ENCODE measurements around the gene QRICH1. TPM values are rescaled to one million over a fixed set of nuclear protein-coding genes. Genes with fewer than 3 reads are reported as not detected.

QRICH1 gene
- polyA plus RNA-seq, 1 of the 3 experiments (the other 2 are of a cell fraction): 58.5 TPM

DNA sequence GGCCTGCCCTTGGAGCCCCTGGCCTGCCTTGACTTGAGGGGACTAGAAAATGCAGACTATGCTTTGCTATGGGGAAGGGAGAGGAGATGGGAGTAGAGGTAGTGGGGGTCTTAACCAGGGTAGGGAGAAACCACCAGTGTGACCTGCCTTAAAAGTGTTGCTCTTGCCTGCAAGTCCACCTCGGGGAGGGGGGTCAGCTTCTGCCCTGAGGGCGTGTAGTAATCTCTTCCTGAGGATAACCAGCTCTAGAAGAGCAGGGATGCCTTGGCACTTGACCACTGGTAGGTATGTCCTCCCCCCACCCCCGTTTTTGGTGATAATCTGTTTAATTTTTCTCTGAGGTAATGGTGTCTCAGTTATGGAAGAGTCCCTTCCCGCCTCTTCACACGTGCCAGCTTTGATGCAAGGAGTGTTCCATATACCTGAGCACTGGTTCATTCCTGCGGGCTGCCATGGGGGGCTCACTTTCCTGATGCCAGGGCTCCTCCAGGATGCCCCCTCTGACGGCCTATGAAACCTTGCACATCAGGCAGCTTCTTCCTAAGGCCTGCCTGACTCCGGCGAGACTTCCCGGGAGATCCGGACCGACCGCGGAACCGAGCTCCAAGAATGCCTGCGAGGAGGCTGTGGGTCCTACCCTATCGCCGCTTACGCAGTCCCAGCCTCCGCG, 104.6 kb downstream of the QRICH1 start:
- WGBS (ENCODE audit: low lambda C conversion rate): 41% methylated on average over 9 of the region's 21 CpGs
- POLR2A ChIA-PET: interaction anchor here (1.0 to 2.1 kb wide), 3 partner anchors 9 to 40 kb away, joined by 3 to 17 read pairs (median 4); partner anchors contain the start of genes IMPDH2 and WDR6

DNA sequence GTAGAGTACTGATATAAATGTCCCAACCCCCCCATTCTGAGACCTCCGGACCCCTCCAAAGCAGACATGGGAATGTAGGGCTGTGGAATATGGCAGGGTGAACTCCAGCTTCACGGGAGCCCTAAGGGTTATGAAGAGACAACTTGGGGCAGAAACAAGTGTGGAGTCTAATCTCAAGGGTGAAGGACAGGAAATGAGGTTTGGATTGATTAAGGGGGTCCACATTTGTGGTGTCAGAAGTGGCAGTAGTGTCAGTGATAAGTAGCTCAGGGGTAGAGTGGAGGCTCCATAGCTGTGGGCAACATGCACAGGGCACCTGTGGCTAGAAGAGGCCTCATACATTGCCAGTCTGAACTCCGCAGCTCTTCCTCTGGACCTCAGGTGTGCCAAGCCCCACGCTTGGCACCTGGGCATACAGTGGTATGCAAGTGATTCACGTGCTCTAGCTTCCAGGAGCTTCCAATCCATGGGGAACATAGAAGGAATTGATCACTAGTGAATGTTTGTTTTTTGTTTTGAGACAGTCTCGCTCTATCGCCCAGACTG, 108.0 kb downstream of the QRICH1 start:
- Histone ChIP-seq H3K79me2 (ENCODE audit: insufficient read depth) (peaks cover 4% of the 10 kb centered on the region; the same call in 1 of the 2 replicates), H3K36me3 (replicated peaks in 1 of 2; ENCODE audit: control insufficient read depth in 1 of 2, insufficient read depth in 2 of 2, low read length in 1 of 2) (peaks cover 28 to 38% of the 10 kb centered on the region in 2 experiments), H3K4me1 (ENCODE audit: control insufficient read depth in 1 of 2, insufficient read depth in 2 of 2, low read depth in 1 of 2, low read length in 1 of 2) (no peaks in the 10 kb centered on the region), H3K4me3 (ENCODE audit: low read depth in 2 of 2, low read length in 1 of 2) (no peak overlapping the region), H2AFZ (ENCODE audit: low read depth) (no peak overlapping the region), H3K9ac (no peak overlapping the region), H3K4me2 (no peak overlapping the region), H3F3A (replicated peaks; ENCODE audit: insufficient read depth) (peaks cover 11% of the 10 kb centered on the region), H3K27ac (ENCODE audit: low read depth in 2 of 2, low read length in 1 of 2) (no peak overlapping the region), H3K9me2 (no peaks in the 10 kb centered on the region), H4K20me1 (ENCODE audit: insufficient read depth) (no peaks in the 10 kb centered on the region), H3K27me3 (ENCODE audit: insufficient read depth) (no peaks in the 10 kb centered on the region), H3K9me3 (no peaks in the 10 kb centered on the region)
- 90% methylated on average over 4 of the region's 7 CpGs for whole genome bisulfite sequencing (ENCODE audit: low lambda C conversion rate)
- CTCF ChIA-PET: interaction anchor here (0.9 to 7.3 kb wide), 5 partner anchors 11 to 67 kb away, joined by 3 to 114 read pairs (median 3); partner anchors contain the start of genes ARIH2, DALRD3 and NDUFAF3
- no peak for DNase-seq
- POLR2A ChIA-PET: interaction anchor here (0.6 kb wide), 1 partner anchor 1136 kb away, joined by 4 read pairs; no protein-coding TSS in a partner anchor
- TF ChIP-seq, protein P1, sequence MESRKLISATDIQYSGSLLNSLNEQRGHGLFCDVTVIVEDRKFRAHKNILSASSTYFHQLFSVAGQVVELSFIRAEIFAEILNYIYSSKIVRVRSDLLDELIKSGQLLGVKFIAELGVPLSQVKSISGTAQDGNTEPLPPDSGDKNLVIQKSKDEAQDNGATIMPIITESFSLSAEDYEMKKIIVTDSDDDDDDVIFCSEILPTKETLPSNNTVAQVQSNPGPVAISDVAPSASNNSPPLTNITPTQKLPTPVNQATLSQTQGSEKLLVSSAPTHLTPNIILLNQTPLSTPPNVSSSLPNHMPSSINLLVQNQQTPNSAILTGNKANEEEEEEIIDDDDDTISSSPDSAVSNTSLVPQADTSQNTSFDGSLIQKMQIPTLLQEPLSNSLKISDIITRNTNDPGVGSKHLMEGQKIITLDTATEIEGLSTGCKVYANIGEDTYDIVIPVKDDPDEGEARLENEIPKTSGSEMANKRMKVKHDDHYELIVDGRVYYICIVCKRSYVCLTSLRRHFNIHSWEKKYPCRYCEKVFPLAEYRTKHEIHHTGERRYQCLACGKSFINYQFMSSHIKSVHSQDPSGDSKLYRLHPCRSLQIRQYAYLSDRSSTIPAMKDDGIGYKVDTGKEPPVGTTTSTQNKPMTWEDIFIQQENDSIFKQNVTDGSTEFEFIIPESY (IDR thresholded peaks at IDR 0.05; ENCODE audit: borderline replicate concordance, low read depth): no peak
- TF ChIP-seq RXRA (IDR thresholded peaks at IDR 0.05; ENCODE audit: borderline replicate concordance, low read depth) (no peak), RAD21 (IDR thresholded peaks at IDR 0.05; ENCODE audit: low read length) (no peak), TCF12 (IDR thresholded peaks at IDR 0.05) (no peak), FOSL2 (IDR thresholded peaks at IDR 0.05; ENCODE audit: borderline replicate concordance, low read depth) (no peak), MXI1 (IDR thresholded peaks at IDR 0.05; ENCODE audit: low read depth, low read length) (no peak), CHD2 (IDR thresholded peaks at IDR 0.05; ENCODE audit: low read length, partially characterized antibody) (no peak), YY1 (IDR thresholded peaks at IDR 0.05; ENCODE audit: low read depth) (no peak), TEAD4 (IDR thresholded peaks at IDR 0.05; ENCODE audit: borderline replicate concordance, insufficient read depth) (no peak), ELF1 (IDR thresholded peaks at IDR 0.05) (no peak), GABPA (IDR thresholded peaks at IDR 0.05; ENCODE audit: low read depth) (no peak), RCOR1 (IDR thresholded peaks at IDR 0.05; ENCODE audit: low read length) (no peak), POLR2AphosphoS5 (IDR thresholded peaks at IDR 0.05; ENCODE audit: low read depth, low read length) (no peak), FOXM1 (IDR thresholded peaks at IDR 0.05; ENCODE audit: low read depth) (no peak)
- TF ChIP-seq, protein P2, sequence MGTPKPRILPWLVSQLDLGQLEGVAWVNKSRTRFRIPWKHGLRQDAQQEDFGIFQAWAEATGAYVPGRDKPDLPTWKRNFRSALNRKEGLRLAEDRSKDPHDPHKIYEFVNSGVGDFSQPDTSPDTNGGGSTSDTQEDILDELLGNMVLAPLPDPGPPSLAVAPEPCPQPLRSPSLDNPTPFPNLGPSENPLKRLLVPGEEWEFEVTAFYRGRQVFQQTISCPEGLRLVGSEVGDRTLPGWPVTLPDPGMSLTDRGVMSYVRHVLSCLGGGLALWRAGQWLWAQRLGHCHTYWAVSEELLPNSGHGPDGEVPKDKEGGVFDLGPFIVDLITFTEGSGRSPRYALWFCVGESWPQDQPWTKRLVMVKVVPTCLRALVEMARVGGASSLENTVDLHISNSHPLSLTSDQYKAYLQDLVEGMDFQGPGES (IDR thresholded peaks at IDR 0.05; ENCODE audit: low read depth, low read length): no peak

More for the DNA sequence above, 104.6 kb downstream of the QRICH1 start:
- H3K9me3 ChIP-seq: no peaks in the 10 kb centered on the region
- H3K27ac ChIP-seq (ENCODE audit: low read depth in 2 of 2, low read length in 1 of 2): peak overlapping the region; percentile 4 to 88; a peak in 3 of 4 replicates
- H4K20me1 ChIP-seq (ENCODE audit: insufficient read depth): no peaks in the 10 kb centered on the region
- peak overlapping the region; percentile 63 for H3K4me2 ChIP-seq
- H3K36me3 ChIP-seq (replicated peaks in 1 of 2; ENCODE audit: control insufficient read depth in 1 of 2, insufficient read depth in 2 of 2, low read length in 1 of 2): peaks cover under 1 to 10% of the 10 kb centered on the region in 2 experiments
- TF ChIP-seq, protein P3, sequence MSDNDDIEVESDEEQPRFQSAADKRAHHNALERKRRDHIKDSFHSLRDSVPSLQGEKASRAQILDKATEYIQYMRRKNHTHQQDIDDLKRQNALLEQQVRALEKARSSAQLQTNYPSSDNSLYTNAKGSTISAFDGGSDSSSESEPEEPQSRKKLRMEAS (IDR thresholded peaks at IDR 0.05; ENCODE audit: low read depth): peak; percentile 39; the same call in 1 of the 2 replicates
- TF ChIP-seq, protein P4, sequence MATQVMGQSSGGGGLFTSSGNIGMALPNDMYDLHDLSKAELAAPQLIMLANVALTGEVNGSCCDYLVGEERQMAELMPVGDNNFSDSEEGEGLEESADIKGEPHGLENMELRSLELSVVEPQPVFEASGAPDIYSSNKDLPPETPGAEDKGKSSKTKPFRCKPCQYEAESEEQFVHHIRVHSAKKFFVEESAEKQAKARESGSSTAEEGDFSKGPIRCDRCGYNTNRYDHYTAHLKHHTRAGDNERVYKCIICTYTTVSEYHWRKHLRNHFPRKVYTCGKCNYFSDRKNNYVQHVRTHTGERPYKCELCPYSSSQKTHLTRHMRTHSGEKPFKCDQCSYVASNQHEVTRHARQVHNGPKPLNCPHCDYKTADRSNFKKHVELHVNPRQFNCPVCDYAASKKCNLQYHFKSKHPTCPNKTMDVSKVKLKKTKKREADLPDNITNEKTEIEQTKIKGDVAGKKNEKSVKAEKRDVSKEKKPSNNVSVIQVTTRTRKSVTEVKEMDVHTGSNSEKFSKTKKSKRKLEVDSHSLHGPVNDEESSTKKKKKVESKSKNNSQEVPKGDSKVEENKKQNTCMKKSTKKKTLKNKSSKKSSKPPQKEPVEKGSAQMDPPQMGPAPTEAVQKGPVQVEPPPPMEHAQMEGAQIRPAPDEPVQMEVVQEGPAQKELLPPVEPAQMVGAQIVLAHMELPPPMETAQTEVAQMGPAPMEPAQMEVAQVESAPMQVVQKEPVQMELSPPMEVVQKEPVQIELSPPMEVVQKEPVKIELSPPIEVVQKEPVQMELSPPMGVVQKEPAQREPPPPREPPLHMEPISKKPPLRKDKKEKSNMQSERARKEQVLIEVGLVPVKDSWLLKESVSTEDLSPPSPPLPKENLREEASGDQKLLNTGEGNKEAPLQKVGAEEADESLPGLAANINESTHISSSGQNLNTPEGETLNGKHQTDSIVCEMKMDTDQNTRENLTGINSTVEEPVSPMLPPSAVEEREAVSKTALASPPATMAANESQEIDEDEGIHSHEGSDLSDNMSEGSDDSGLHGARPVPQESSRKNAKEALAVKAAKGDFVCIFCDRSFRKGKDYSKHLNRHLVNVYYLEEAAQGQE (IDR thresholded peaks at IDR 0.05; ENCODE audit: low read depth, low read length): no peak
- peaks cover 11% of the 10 kb centered on the region for H3F3A ChIP-seq (replicated peaks; ENCODE audit: insufficient read depth)
- CTCF ChIA-PET: interaction anchor here (0.6 to 7.3 kb wide), 6 partner anchors 10 to 215 kb away, joined by 3 to 114 read pairs (median 8); partner anchors contain the start of genes DALRD3, IMPDH2, NDUFAF3 and QRICH1
- peak overlapping the region; percentile 35 to 63; a peak in 3 of 4 replicates for H3K4me3 ChIP-seq (ENCODE audit: low read depth in 2 of 2, low read length in 1 of 2)
- H3K9me2 ChIP-seq: no peaks in the 10 kb centered on the region
- H3K4me1 ChIP-seq (ENCODE audit: control insufficient read depth in 1 of 2, insufficient read depth in 2 of 2, low read depth in 1 of 2, low read length in 1 of 2): peaks cover 0 to 2% of the 10 kb centered on the region in 2 experiments; a peak in 1 of 4 replicates
- no peak for DNase-seq
- H3K27me3 ChIP-seq (ENCODE audit: insufficient read depth): no peaks in the 10 kb centered on the region
- H3K79me2 ChIP-seq (ENCODE audit: insufficient read depth): peaks cover 17% of the 10 kb centered on the region
- H3K9ac ChIP-seq: peak overlapping the region; percentile 73
- peak overlapping the region; percentile 70; the same call in 1 of the 2 replicates for H2AFZ ChIP-seq (ENCODE audit: low read depth)

Data from SK-N-SH (cell line).